Lung (tissue), 16 donors: ENCODE results near the gene SECTM1. TPM values are rescaled to one million over a fixed set of nuclear protein-coding genes. Genes with fewer than 3 reads are reported as not detected.
A peak's percentile ranks its signal among the peaks of the same experiment; 100 is the strongest.
"Not testable (repeated sequence)": the region's sequence is repeated elsewhere in the genome, so short reads cannot be mapped to it uniquely, and the experiment has no call there.

Source experiments
- ATAC-seq: fragments of 200-7000 bp; cut with Tn5 transposase; one replicate; pipeline ENCODE4 v1.9.1; 2020; ENCODE audit warnings: moderate number of reproducible peaks; ENCODE audit not compliant: insufficient read depth, low FRiP score
- DNase-seq, 3 donors: peaks; one replicate each; pipeline ENCODE4 v3.0.0-alpha.2; 2013 to 2017
- H3K27ac ChIP-seq, 2 donors: one replicate each; pipeline ENCODE4 v1.5.1; 2013; ENCODE audit warnings: mild to moderate bottlenecking in 2 of 2, moderate library complexity in 2 of 2, control low read depth in 1 of 2, inconsistent platforms in 1 of 2, low read depth in 1 of 2, low read length in 1 of 2
- H3K27me3 ChIP-seq, 3 donors: one replicate each; pipeline ENCODE4 v1.5.1; 2013; ENCODE audit warnings: low read length in 2 of 3; ENCODE audit not compliant: control insufficient read depth in 3 of 3, insufficient read depth in 3 of 3
- H3K36me3 ChIP-seq, 4 donors: one replicate each; pipeline ENCODE4 v1.5.1; 2013; ENCODE audit warnings: low read length in 4 of 4, mild to moderate bottlenecking in 1 of 4, moderate library complexity in 1 of 4; ENCODE audit not compliant: control insufficient read depth in 4 of 4, insufficient read depth in 4 of 4
- H3K4me1 ChIP-seq, 5 donors: one replicate each; pipeline ENCODE4 v1.5.1; 2013; ENCODE audit warnings: low read length in 5 of 5, mild to moderate bottlenecking in 2 of 5, moderate library complexity in 1 of 5; ENCODE audit not compliant: control insufficient read depth in 5 of 5, insufficient read depth in 5 of 5
- H3K4me3 ChIP-seq: one replicate; pipeline ENCODE4 v1.5.1; 2013; ENCODE audit warnings: mild to moderate bottlenecking, control low read depth, moderate library complexity
- H3K9ac ChIP-seq, 2 donors: one replicate each; pipeline ENCODE4 v1.5.1; 2013; ENCODE audit warnings: low read length in 2 of 2, control low read depth in 1 of 2; ENCODE audit not compliant: insufficient read depth in 1 of 2
- H3K9me3 ChIP-seq, 4 donors: one replicate each; pipeline ENCODE4 v1.5.1; 2013; ENCODE audit warnings: low read length in 3 of 4, mild to moderate bottlenecking in 1 of 4, moderate library complexity in 1 of 4; ENCODE audit not compliant: control insufficient read depth in 4 of 4, insufficient read depth in 3 of 4
- WGBS, 2 donors: extraction: QIAGEN DNeasy Blood & Tissue Kit; methylation state at CpG; one replicate each; pipeline ENCODE4 v1.1.7; 2013; 5-methylcytosine and 5-hydroxymethylcytosine counted together
- long read RNA-seq, 5 donors: transcript quantifications; one replicate each; lab custom pipeline, GENCODE V29; 2026
- polyA plus RNA-seq, 2 donors: library from polyadenylated mRNA; stranded (reverse); fragments of 200-250 nt; gene quantifications; one replicate each; pipeline ENCODE4 v1.2.1, GENCODE V29; 2013
- total RNA-seq, 2 donors: library from RNA; depleted of rRNA in 1 of 2; stranded (reverse); fragments of >200 nt in 1 of 2; gene quantifications; one replicate each; pipeline ENCODE4 v1.2.1, GENCODE V29; 2014 to 2021
- TF ChIP-seq, protein P1 (sequence below): IDR thresholded peaks from 2 replicates; pipeline ENCODE4 v1.5.1; 2012; ENCODE audit warnings: mild to moderate bottlenecking; ENCODE audit errors: control extremely low read depth, extremely low read depth
- donor health status: control.
- donor health status: control.
- donor health status: Bipolar disorder and iron deficiency.
- donor health status: healthy.
- donor health status: DM: yes; HTN: yes; CAD: no.

SECTM1 gene
- 10 to 100 TPM; 14.7 to 38.0 TPM for total RNA-seq
- 10 to 100 TPM; 12.5 to 68.6 TPM for polyA plus RNA-seq
- long read RNA-seq, donor 1 = 0 reads
- long read RNA-seq, donor 2 = 0 reads
- long read RNA-seq, donor 3, partial matches to known transcripts = 0 of 1 reads
- long read RNA-seq, donor 3, other reads (novel, unspliced or antisense) = 0 of 1 reads
- long read RNA-seq, donor 4, partial matches to known transcripts = 0 of 1 reads
- long read RNA-seq, donor 4, other reads (novel, unspliced or antisense) = 0 of 1 reads
- long read RNA-seq, donor 5 = 0 reads

DNA sequence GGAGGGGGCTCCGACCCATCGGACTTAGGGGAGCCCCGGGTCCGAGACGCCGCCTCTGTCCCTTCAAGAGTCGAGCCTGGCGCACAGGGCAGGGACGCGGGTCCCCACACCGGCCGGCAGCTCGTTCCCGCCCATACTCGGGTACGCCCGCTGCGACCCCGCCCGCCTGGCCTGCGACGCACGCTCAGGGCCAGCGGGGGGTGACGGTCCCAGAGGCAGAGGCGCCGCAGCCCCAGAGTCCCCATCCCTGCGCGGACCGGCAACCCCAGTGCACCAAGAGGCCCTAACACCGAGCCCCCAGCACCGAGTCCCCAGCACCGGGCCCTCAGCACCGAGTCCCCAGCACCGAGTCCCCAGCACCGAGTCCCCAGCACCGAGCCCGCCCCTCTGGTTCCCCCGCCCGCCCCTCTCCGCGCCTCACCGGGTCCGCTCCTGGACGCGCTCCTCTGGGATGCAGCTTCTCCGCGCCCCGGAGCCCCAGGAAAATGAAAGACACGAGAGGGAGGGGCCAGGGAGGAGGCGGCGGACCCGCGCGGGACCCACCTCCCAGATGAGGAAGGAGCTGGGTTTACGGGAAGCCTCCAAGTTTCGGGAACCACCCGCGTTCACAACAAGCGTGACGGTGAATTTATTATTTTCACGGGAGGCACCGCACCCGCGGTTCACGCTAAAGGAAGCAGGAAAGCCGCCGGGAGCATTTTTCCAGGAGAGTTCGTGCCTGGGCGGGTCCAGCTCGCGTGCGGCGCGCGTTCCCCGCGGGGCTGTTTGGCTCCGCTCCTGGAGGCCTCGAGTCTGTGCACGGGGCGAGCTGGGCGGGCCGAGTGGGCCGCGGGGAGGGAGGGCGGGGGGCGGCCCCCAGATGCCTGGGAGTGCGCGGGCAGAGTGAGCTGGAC lies at the start of gene SECTM1:
Gene SECTM1, minus strand, starts transcription at position 488 of the 893 bp plus-strand sequence. CDS start 6,526 bp downstream, outside the sequence.
- Histone ChIP-seq H3K9me3 (no peaks in the 10 kb centered on the region), H3K4me3 (peak within 1 kb of the TSS; percentile 52), H3K9ac (no peak within 1 kb of the TSS), H3K4me1 (peaks cover 0 to 40% (median 16%) of the 10 kb centered on the region in 5 donors), H3K36me3 (no peaks in the 10 kb centered on the region), H3K27me3 (peaks cover 0 to 22% (median 2%) of the 10 kb centered on the region in 3 donors), H3K27ac (peak within 1 kb of the TSS in 1 of 2 donors; percentile 82)
- DNase-seq (peak in 2 of 3 donors; percentile 22 to 46), ATAC-seq (peak; percentile 32)
- WGBS, 2 donors = 2% methylated on average over 66 to 90 of the region's 90 CpGs
- TF ChIP-seq, protein P1, sequence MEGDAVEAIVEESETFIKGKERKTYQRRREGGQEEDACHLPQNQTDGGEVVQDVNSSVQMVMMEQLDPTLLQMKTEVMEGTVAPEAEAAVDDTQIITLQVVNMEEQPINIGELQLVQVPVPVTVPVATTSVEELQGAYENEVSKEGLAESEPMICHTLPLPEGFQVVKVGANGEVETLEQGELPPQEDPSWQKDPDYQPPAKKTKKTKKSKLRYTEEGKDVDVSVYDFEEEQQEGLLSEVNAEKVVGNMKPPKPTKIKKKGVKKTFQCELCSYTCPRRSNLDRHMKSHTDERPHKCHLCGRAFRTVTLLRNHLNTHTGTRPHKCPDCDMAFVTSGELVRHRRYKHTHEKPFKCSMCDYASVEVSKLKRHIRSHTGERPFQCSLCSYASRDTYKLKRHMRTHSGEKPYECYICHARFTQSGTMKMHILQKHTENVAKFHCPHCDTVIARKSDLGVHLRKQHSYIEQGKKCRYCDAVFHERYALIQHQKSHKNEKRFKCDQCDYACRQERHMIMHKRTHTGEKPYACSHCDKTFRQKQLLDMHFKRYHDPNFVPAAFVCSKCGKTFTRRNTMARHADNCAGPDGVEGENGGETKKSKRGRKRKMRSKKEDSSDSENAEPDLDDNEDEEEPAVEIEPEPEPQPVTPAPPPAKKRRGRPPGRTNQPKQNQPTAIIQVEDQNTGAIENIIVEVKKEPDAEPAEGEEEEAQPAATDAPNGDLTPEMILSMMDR = no peak

DNA sequence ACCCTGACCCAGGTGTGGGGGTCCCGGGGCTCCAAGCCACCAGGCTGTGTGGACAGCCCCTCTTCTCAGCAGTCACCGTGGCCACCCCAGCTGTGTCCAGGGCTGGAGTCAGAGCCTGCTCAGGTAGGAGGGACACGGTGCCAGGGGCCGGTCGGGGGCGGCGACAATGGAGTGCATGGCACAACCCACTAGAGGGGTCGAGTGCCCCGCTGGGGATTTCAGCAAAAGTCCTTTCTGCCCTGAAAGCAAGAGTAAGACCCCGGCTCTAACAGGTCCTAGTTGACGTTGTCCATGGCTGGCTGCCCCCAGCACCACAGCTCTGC lies 49.3 kb upstream of the SECTM1 start:
- Histone ChIP-seq H3K9ac (no peak overlapping the region), H3K9me3 (no peaks in the 10 kb centered on the region), H3K4me1 (peaks cover 0 to 23% (median 5%) of the 10 kb centered on the region in 5 donors), H3K36me3 (no peaks in the 10 kb centered on the region), H3K27ac (no peak overlapping the region), H3K27me3 (peaks cover 10 to 22% (median 14%) of the 10 kb centered on the region in 3 donors), H3K4me3 (no peak overlapping the region)
- DNase-seq (no peak), ATAC-seq (no peak)
- TF ChIP-seq, protein P1 = no peak
- whole genome bisulfite sequencing, 2 donors = 73 to 86% methylated on average over 11 of the region's 11 CpGs

DNA sequence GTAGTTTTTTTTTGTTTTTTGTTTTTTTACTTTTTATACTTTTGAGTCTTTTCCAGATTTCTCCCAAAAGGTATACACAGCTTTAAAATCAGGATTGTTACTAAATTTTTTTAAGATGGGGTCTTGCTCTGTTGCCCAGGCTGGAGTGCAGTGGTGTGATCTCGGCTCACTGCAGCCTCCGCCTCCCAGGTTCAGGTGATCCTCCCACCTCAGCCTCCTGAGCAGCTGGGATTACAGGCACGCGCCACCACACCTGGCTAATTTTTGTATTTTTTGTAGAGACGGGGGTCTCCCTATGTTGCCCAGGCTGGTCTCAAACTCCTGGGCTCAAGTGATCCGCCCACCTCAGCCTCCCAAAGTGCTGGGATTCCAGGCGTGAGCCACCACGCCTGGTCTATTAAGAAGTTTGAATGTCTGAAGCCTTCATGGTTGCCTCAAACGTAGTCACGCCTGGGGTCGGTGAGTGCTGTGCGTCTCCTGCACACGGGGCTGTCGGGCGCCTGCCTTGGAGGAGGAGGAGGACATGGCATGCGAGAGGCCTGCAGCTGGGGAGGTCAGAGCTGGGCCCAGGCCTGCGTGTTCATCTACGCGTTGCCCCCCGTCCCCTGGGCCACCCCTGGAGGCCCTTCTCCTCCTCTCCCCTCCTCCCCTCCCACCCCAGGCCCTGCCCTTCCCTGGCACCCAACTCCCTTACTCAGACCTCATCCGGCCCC lies 48.8 kb upstream of the SECTM1 start:
- H3K4me1 ChIP-seq = peaks cover 0 to 20% (median 5%) of the 10 kb centered on the region in 5 donors
- not testable (repeated sequence) for H3K27ac ChIP-seq, H3K9ac ChIP-seq, DNase-seq, H3K9me3 ChIP-seq, H3K36me3 ChIP-seq, ATAC-seq, H3K4me3 ChIP-seq
- peaks cover 11 to 22% (median 14%) of the 10 kb centered on the region in 3 donors for H3K27me3 ChIP-seq
- WGBS, 2 donors = 85% methylated on average over 19 to 21 of the region's 21 CpGs

DNA sequence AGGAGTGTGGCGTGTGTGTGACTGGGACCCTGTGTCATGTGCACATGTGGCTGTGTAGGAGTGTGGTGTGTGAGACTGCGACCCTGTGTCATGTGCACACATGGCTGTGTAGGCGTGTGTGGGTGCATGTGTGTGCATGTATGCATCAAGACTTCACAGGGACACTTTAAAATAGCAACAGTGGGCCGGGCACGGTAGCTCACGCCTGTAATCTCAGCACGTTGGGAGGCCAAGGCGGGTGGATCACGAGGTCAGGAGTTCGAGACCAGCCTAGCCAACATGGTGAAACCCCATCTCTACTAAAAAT lies 48.1 kb upstream of the SECTM1 start:
- Histone ChIP-seq H3K27me3 (peaks cover 11 to 22% (median 14%) of the 10 kb centered on the region in 3 donors), H3K4me1 (peaks cover 0 to 13% (median 4%) of the 10 kb centered on the region in 5 donors)
- not testable (repeated sequence) for H3K9ac ChIP-seq, H3K36me3 ChIP-seq, ATAC-seq, H3K4me3 ChIP-seq, DNase-seq, H3K27ac ChIP-seq, H3K9me3 ChIP-seq
- WGBS, 2 donors = 77 to 84% methylated on average over 10 of the region's 10 CpGs
